ENCODE data around the gene TMEM151B. TPM values are rescaled to one million over a fixed set of nuclear protein-coding genes. Genes with fewer than 3 reads are reported as not detected.

TMEM151B gene
- total and polyA plus RNA-seq, 2 of the 13 experiments (the other 11 are each of a cell fraction or from before 2014, with no cell fraction given): not detected

GRCh38 chr6:44338228-44339122, 68.2 kb downstream of the TMEM151B start (continued):
- TF ChIP-seq, protein P1, sequence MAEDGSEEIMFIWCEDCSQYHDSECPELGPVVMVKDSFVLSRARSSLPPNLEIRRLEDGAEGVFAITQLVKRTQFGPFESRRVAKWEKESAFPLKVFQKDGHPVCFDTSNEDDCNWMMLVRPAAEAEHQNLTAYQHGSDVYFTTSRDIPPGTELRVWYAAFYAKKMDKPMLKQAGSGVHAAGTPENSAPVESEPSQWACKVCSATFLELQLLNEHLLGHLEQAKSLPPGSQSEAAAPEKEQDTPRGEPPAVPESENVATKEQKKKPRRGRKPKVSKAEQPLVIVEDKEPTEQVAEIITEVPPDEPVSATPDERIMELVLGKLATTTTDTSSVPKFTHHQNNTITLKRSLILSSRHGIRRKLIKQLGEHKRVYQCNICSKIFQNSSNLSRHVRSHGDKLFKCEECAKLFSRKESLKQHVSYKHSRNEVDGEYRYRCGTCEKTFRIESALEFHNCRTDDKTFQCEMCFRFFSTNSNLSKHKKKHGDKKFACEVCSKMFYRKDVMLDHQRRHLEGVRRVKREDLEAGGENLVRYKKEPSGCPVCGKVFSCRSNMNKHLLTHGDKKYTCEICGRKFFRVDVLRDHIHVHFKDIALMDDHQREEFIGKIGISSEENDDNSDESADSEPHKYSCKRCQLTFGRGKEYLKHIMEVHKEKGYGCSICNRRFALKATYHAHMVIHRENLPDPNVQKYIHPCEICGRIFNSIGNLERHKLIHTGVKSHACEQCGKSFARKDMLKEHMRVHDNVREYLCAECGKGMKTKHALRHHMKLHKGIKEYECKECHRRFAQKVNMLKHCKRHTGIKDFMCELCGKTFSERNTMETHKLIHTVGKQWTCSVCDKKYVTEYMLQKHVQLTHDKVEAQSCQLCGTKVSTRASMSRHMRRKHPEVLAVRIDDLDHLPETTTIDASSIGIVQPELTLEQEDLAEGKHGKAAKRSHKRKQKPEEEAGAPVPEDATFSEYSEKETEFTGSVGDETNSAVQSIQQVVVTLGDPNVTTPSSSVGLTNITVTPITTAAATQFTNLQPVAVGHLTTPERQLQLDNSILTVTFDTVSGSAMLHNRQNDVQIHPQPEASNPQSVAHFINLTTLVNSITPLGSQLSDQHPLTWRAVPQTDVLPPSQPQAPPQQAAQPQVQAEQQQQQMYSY (CRISPR knock-in tag; IDR thresholded peaks at IDR 0.05): no peak
- no peak for TF ChIP-seq ZNF546 (CRISPR knock-in tag; conservative IDR thresholded peaks at IDR 0.05)
- TF ChIP-seq ZNF782 (CRISPR knock-in tag; IDR thresholded peaks at IDR 0.05; ENCODE audit: borderline replicate concordance): no peak
- TF ChIP-seq SRY (CRISPR knock-in tag; IDR thresholded peaks at IDR 0.05): no peak
- TF ChIP-seq ZNF329 (CRISPR knock-in tag; IDR thresholded peaks at IDR 0.05; ENCODE audit: low read depth): no peak
- no peak for TF ChIP-seq KLF9 (CRISPR knock-in tag; IDR thresholded peaks at IDR 0.05; ENCODE audit: low read depth)
- TF ChIP-seq, protein P2, sequence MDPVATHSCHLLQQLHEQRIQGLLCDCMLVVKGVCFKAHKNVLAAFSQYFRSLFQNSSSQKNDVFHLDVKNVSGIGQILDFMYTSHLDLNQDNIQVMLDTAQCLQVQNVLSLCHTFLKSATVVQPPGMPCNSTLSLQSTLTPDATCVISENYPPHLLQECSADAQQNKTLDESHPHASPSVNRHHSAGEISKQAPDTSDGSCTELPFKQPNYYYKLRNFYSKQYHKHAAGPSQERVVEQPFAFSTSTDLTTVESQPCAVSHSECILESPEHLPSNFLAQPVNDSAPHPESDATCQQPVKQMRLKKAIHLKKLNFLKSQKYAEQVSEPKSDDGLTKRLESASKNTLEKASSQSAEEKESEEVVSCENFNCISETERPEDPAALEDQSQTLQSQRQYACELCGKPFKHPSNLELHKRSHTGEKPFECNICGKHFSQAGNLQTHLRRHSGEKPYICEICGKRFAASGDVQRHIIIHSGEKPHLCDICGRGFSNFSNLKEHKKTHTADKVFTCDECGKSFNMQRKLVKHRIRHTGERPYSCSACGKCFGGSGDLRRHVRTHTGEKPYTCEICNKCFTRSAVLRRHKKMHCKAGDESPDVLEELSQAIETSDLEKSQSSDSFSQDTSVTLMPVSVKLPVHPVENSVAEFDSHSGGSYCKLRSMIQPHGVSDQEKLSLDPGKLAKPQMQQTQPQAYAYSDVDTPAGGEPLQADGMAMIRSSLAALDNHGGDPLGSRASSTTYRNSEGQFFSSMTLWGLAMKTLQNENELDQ (CRISPR knock-in tag; IDR thresholded peaks at IDR 0.05; ENCODE audit: borderline replicate concordance): no peak
- TF ChIP-seq, protein P3, sequence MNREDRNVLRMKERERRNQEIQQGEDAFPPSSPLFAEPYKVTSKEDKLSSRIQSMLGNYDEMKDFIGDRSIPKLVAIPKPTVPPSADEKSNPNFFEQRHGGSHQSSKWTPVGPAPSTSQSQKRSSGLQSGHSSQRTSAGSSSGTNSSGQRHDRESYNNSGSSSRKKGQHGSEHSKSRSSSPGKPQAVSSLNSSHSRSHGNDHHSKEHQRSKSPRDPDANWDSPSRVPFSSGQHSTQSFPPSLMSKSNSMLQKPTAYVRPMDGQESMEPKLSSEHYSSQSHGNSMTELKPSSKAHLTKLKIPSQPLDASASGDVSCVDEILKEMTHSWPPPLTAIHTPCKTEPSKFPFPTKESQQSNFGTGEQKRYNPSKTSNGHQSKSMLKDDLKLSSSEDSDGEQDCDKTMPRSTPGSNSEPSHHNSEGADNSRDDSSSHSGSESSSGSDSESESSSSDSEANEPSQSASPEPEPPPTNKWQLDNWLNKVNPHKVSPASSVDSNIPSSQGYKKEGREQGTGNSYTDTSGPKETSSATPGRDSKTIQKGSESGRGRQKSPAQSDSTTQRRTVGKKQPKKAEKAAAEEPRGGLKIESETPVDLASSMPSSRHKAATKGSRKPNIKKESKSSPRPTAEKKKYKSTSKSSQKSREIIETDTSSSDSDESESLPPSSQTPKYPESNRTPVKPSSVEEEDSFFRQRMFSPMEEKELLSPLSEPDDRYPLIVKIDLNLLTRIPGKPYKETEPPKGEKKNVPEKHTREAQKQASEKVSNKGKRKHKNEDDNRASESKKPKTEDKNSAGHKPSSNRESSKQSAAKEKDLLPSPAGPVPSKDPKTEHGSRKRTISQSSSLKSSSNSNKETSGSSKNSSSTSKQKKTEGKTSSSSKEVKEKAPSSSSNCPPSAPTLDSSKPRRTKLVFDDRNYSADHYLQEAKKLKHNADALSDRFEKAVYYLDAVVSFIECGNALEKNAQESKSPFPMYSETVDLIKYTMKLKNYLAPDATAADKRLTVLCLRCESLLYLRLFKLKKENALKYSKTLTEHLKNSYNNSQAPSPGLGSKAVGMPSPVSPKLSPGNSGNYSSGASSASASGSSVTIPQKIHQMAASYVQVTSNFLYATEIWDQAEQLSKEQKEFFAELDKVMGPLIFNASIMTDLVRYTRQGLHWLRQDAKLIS (CRISPR knock-in tag; IDR thresholded peaks at IDR 0.05): no peak
- peak; percentile 59; the same call in 1 of the 2 replicates for TF ChIP-seq IRF2 (CRISPR knock-in tag; IDR thresholded peaks at IDR 0.05)
- no peak for TF ChIP-seq USF2 (IDR thresholded peaks at IDR 0.05; ENCODE audit: low read depth, low read length)
- TF ChIP-seq USF2 (CRISPR knock-in tag; IDR thresholded peaks at IDR 0.05; ENCODE audit: borderline replicate concordance): no peak
- TF ChIP-seq HNRNPUL1 (IDR thresholded peaks at IDR 0.05; ENCODE audit: low read depth, low read length): no peak
- TF ChIP-seq IKZF1 (IDR thresholded peaks at IDR 0.05): no peak
- TF ChIP-seq RNF2 (conservative IDR thresholded peaks at IDR 0.05; ENCODE audit: low read depth): no peak

All from HepG2 (cell line).